IMR-90 (cell line): ENCODE measurements around the gene FGF2. TPM values are rescaled to one million over a fixed set of nuclear protein-coding genes. Genes with fewer than 3 reads are reported as not detected.

ENCODE experiments used
- ATAC-seq: fragments of 200-7000 bp; cut with Tn5 transposase; 2 replicates; pipeline ENCODE4 v1.9.1; 2020; ENCODE audit warnings: low read depth, mild to moderate bottlenecking, moderate library complexity
- BruUV-seq: library from RNA; stranded (reverse); fragments of 400-500 nt; replicated peaks from 2 replicates; lab custom pipeline; 2021; lab: Mats Ljungman, UMichigan
- CTCF ChIA-PET: fragments of 300-600 bp; formaldehyde crosslinking; extraction: SDS; loops from one replicate; lab custom pipeline; 2021; ENCODE audit warnings: antibody characterized with exemption; lab: Yijun Ruan, JAX
- POLR2A ChIA-PET: fragments of 300-600 bp; sonication (Branson Sonifier 250); formaldehyde crosslinking; loops from one replicate; lab custom pipeline; 2022; ENCODE audit warnings: antibody characterized with exemption; ENCODE audit not compliant: unreplicated experiment; lab: Charles Lee
- DNase-seq: peaks from one replicate; pipeline ENCODE4 v3.0.0; 2013
- H2AFZ ChIP-seq: replicated peaks from 2 replicates; pipeline ENCODE3; 2013; ENCODE audit warnings: low read length, mild to moderate bottlenecking; ENCODE audit not compliant: poor library complexity
- H2AK5ac ChIP-seq: 2 replicates; pipeline ENCODE4 v1.6.1; 2013; ENCODE audit warnings: low read depth, low read length, inconsistent platforms
- H2AK9ac ChIP-seq: replicated peaks from 2 replicates; pipeline ENCODE3; 2013; ENCODE audit warnings: mild to moderate bottlenecking, low read depth, low read length, moderate library complexity; ENCODE audit not compliant: poor library complexity
- H2BK120ac ChIP-seq: 2 replicates; pipeline ENCODE4 v1.6.1; 2013; ENCODE audit warnings: low read depth, low read length, inconsistent platforms
- H2BK15ac ChIP-seq: 3 replicates; pipeline ENCODE4 v1.6.1; 2013; ENCODE audit warnings: low read depth, low read length, inconsistent platforms
- H2BK20ac ChIP-seq: 2 replicates; pipeline ENCODE4 v1.6.1; 2013; ENCODE audit warnings: low read depth, mild to moderate bottlenecking, inconsistent platforms, low read length, moderate library complexity
- H2BK5ac ChIP-seq: 2 replicates; pipeline ENCODE4 v1.6.1; 2013; ENCODE audit warnings: mild to moderate bottlenecking, low read depth, low read length, inconsistent platforms; ENCODE audit not compliant: poor library complexity, severe bottlenecking
- H3K14ac ChIP-seq: replicated peaks from 2 replicates; pipeline ENCODE4 v1.6.1; 2013; ENCODE audit warnings: low read depth, low read length, inconsistent platforms
- H3K18ac ChIP-seq: 2 replicates; pipeline ENCODE4 v1.6.1; 2013; ENCODE audit warnings: low read depth, low read length, control low read depth
- H3K23ac ChIP-seq: 2 replicates; pipeline ENCODE4 v1.6.1; 2013; ENCODE audit warnings: low read depth, low read length, inconsistent platforms
- H3K27ac ChIP-seq: 2 replicates; pipeline ENCODE4 v1.5.1; 2013; ENCODE audit warnings: mild to moderate bottlenecking, control low read depth, low read length; ENCODE audit not compliant: insufficient read depth
- H3K27me3 ChIP-seq: 2 replicates; pipeline ENCODE4 v1.6.1; 2013; ENCODE audit warnings: low read length; ENCODE audit not compliant: control insufficient read depth, insufficient read depth
- H3K36me3 ChIP-seq: 2 replicates; pipeline ENCODE4 v1.6.1; 2013; ENCODE audit warnings: low read length, mixed read lengths; ENCODE audit not compliant: control insufficient read depth, insufficient read depth
- H3K4ac ChIP-seq: 2 replicates; pipeline ENCODE4 v1.6.1; 2013; ENCODE audit warnings: low read depth, low read length, inconsistent platforms
- H3K4me1 ChIP-seq: 2 replicates; pipeline ENCODE4 v1.6.1; 2013; ENCODE audit warnings: low read length, mixed read lengths; ENCODE audit not compliant: control insufficient read depth, insufficient read depth
- H3K4me2 ChIP-seq: 2 replicates; pipeline ENCODE4 v1.6.1; 2013; ENCODE audit warnings: low read depth, mild to moderate bottlenecking, control low read depth, low read length, moderate library complexity
- H3K4me3 ChIP-seq: 2 replicates; pipeline ENCODE4 v1.5.1; 2013; ENCODE audit warnings: low read depth, mild to moderate bottlenecking, control low read depth, low read length, moderate library complexity; ENCODE audit not compliant: insufficient read depth
- H3K56ac ChIP-seq: 2 replicates; pipeline ENCODE4 v1.6.1; 2013; ENCODE audit warnings: low read length, inconsistent platforms; ENCODE audit not compliant: insufficient read depth; ENCODE audit errors: extremely low read depth
- H3K79me1 ChIP-seq, 2 experiments: 2 replicates each; pipeline ENCODE4 v1.6.1; 2013; ENCODE audit warnings: low read length in 2 of 2, inconsistent platforms in 1 of 2, low read depth in 1 of 2
- H3K9ac ChIP-seq: 2 replicates; pipeline ENCODE4 v1.6.1; 2013; ENCODE audit warnings: low read depth, low read length, control low read depth
- H3K9me1 ChIP-seq: 2 replicates; pipeline ENCODE4 v1.6.1; 2013; ENCODE audit warnings: low read length, inconsistent platforms; ENCODE audit not compliant: insufficient read depth
- H3K9me3 ChIP-seq: 2 replicates; pipeline ENCODE4 v1.6.1; 2013; ENCODE audit warnings: low read length; ENCODE audit not compliant: control insufficient read depth, insufficient read depth
- H4K20me1 ChIP-seq: 2 replicates; pipeline ENCODE4 v1.6.1; 2013; ENCODE audit warnings: low read length, inconsistent platforms; ENCODE audit not compliant: insufficient read depth
- H4K5ac ChIP-seq: 2 replicates; pipeline ENCODE4 v1.6.1; 2013; ENCODE audit warnings: mild to moderate bottlenecking, low read depth, low read length, control low read depth
- H4K8ac ChIP-seq, 2 experiments: 2 replicates each; pipeline ENCODE4 v1.6.1; 2013; ENCODE audit warnings: low read depth in 2 of 2, low read length in 2 of 2, control low read depth in 1 of 2, inconsistent platforms in 1 of 2
- H4K91ac ChIP-seq: 2 replicates; pipeline ENCODE4 v1.6.1; 2013; ENCODE audit warnings: low read depth, low read length, inconsistent platforms; ENCODE audit not compliant: insufficient read depth
- BHLHE40 ChIP-seq: fragments of 150-350 bp; IDR thresholded peaks from 2 replicates; pipeline ENCODE4 v1.6.1; 2016; ENCODE audit warnings: mild to moderate bottlenecking, low read depth, low read length
- CEBPB ChIP-seq: IDR thresholded peaks from 2 replicates; pipeline ENCODE4 v1.6.1; 2012; ENCODE audit warnings: low read depth, low read length, improper control_type of control experiment
- CHD1 ChIP-seq: IDR thresholded peaks from 2 replicates; pipeline ENCODE4 v1.6.1; 2012; ENCODE audit warnings: low read depth, low read length, improper control_type of control experiment
- CTCF ChIP-seq: conservative IDR thresholded peaks from 2 replicates; pipeline ENCODE4 v1.5.1; 2012; ENCODE audit warnings: mild to moderate bottlenecking, low read depth, low read length, improper control_type of control experiment
- ELK1 ChIP-seq: fragments of 150-350 bp; IDR thresholded peaks from 2 replicates; pipeline ENCODE4 v1.6.1; 2016; ENCODE audit warnings: low read depth, mild to moderate bottlenecking, low read length, moderate library complexity, borderline replicate concordance
- FOS ChIP-seq: fragments of 150-350 bp; IDR thresholded peaks from 2 replicates; pipeline ENCODE4 v1.6.1; 2016; ENCODE audit warnings: low read depth, low read length
- MAFK ChIP-seq: IDR thresholded peaks from 2 replicates; pipeline ENCODE4 v1.6.1; 2012; ENCODE audit warnings: low read depth, low read length, improper control_type of control experiment
- MAZ ChIP-seq: IDR thresholded peaks from 2 replicates; pipeline ENCODE4 v1.6.1; 2012; ENCODE audit warnings: low read depth, mild to moderate bottlenecking, low read length, improper control_type of control experiment, moderate library complexity, borderline replicate concordance
- MXI1 ChIP-seq: IDR thresholded peaks from 2 replicates; pipeline ENCODE4 v1.6.1; 2012; ENCODE audit warnings: low read depth, mild to moderate bottlenecking, low read length, moderate library complexity, borderline replicate concordance
- NFE2L2 ChIP-seq: fragments of 150-350 bp; IDR thresholded peaks from 2 replicates; pipeline ENCODE4 v1.6.1; 2016; ENCODE audit warnings: low read depth, mild to moderate bottlenecking, low read length
- POLR2A ChIP-seq: IDR thresholded peaks from 2 replicates; pipeline ENCODE4 v1.6.1; 2012; ENCODE audit warnings: mild to moderate bottlenecking, low read depth, low read length
- RAD21 ChIP-seq: IDR thresholded peaks from 2 replicates; pipeline ENCODE4 v1.6.1; 2012; ENCODE audit warnings: low read length, improper control_type of control experiment
- RCOR1 ChIP-seq: IDR thresholded peaks from 2 replicates; pipeline ENCODE4 v1.6.1; 2012; ENCODE audit warnings: mild to moderate bottlenecking, low read length, improper control_type of control experiment; ENCODE audit not compliant: insufficient replicate concordance
- RFX5 ChIP-seq: IDR thresholded peaks from 2 replicates; pipeline ENCODE4 v1.8.0; 2012; ENCODE audit warnings: low read depth, mild to moderate bottlenecking, low read length, moderate library complexity
- SMC3 ChIP-seq: fragments of 150-350 bp; IDR thresholded peaks from 2 replicates; pipeline ENCODE4 v1.6.1; 2016; ENCODE audit warnings: low read depth, mild to moderate bottlenecking, antibody characterized with exemption, low read length, moderate library complexity
- WGBS, 2 experiments: methylation state at CpG; one replicate each; pipeline versions ENCODE4 v1.1.5 to v1.1.7; 2013; ENCODE audit warnings: missing lambda C conversion rate in 2 of 2; ENCODE audit not compliant: insufficient read length in 1 of 2; ENCODE audit errors: extremely low coverage in 2 of 2; 5-methylcytosine and 5-hydroxymethylcytosine counted together
- dilution Hi-C: fragments of 300-500 bp; cut with HindIII; formaldehyde crosslinking; loops from one replicate; pipeline ENCODE4 v1.14.3; 2018; ENCODE audit warnings: low sequenced_read_pairs; ENCODE audit not compliant: unreplicated experiment
- in situ Hi-C: fragments of 300-500 bp; cut with MboI; formaldehyde crosslinking; loops from 3 replicates; pipeline ENCODE4 v1.14.3; 2019; ENCODE audit warnings: low sequenced_read_pairs, inconsistent platforms, mixed read lengths
- intact Hi-C: fragments of 100-400 bp; cut with micrococcal nuclease; formaldehyde crosslinking; loops from 2 replicates; pipeline ENCODE4 v1.10.0; 2022
- polyA plus RNA-seq, 3 experiments: library from polyadenylated mRNA; depleted of rRNA; stranded (reverse); fragments of >200 nt; gene quantifications; 2 replicates each; pipeline ENCODE4 v1.2.3, GENCODE V29; 2012; ENCODE audit warnings: low replicate concordance in 1 of 3
- total RNA-seq: library from RNA; depleted of rRNA; stranded (reverse); fragments of >200 nt; gene quantifications from 2 replicates; pipeline ENCODE4 v1.2.3, GENCODE V29; 2012
- TF ChIP-seq, protein P1 (sequence below): fragments of 150-350 bp; IDR thresholded peaks from 2 replicates; pipeline ENCODE4 v1.6.1; 2017; ENCODE audit warnings: mild to moderate bottlenecking, antibody characterized with exemption, low read length, low read depth

Gene FGF2
- total and polyA plus RNA-seq, 2 of the 4 experiments (the other 2 are of a cell fraction) = 12.9 to 27.1 TPM

GRCh38 chr4:122806981-122807679 lies 19.5 kb upstream of the FGF2 start:
- H4K5ac ChIP-seq = peak overlapping the region; percentile 70; the same call in 1 of the 2 replicates
- no CpG with 5 or more reads among the region's 3 CpGs for WGBS, 2 experiments
- CTCF ChIA-PET = no interaction called here
- no peak overlapping the region for H2AK5ac ChIP-seq
- POLR2A ChIA-PET = no interaction called here
- no peak overlapping the region for H3K23ac ChIP-seq
- no peak overlapping the region for H3K14ac ChIP-seq
- dilution Hi-C loops = no loop called here
- no peak overlapping the region for H2AFZ ChIP-seq
- H3K36me3 ChIP-seq = no peaks in the 10 kb centered on the region
- no peaks in the 10 kb centered on the region for H3K9me3 ChIP-seq
- H2BK120ac ChIP-seq = no peak overlapping the region
- in situ Hi-C loops = no loop called here
- H3K27ac ChIP-seq = no peak overlapping the region
- peak overlapping the region; percentile 50; the same call in 1 of the 2 replicates for H3K18ac ChIP-seq
- no peak overlapping the region; a peak in 1 of 4 replicates for H4K8ac ChIP-seq
- H2BK15ac ChIP-seq = peak overlapping the region; percentile 6; the same call in 1 of the 3 replicates
- TF ChIP-seq MAZ (no peak), SMC3 (no peak), NFE2L2 (no peak), RCOR1 (no peak), MAFK (no peak), CTCF (no peak), MXI1 (no peak), ELK1 (no peak), BHLHE40 (no peak), FOS (no peak), CEBPB (no peak), RAD21 (no peak), CHD1 (no peak), RFX5 (no peak), POLR2A (no peak)
- TF ChIP-seq, protein P1, sequence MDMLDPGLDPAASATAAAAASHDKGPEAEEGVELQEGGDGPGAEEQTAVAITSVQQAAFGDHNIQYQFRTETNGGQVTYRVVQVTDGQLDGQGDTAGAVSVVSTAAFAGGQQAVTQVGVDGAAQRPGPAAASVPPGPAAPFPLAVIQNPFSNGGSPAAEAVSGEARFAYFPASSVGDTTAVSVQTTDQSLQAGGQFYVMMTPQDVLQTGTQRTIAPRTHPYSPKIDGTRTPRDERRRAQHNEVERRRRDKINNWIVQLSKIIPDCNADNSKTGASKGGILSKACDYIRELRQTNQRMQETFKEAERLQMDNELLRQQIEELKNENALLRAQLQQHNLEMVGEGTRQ = no peak
- no peak overlapping the region for H3K4ac ChIP-seq
- BruUV-seq = no TSS peak
- intact Hi-C loops = no loop called here
- no peaks in the 10 kb centered on the region for H4K20me1 ChIP-seq
- H3K4me1 ChIP-seq = peaks cover 3% of the 10 kb centered on the region
- H3K79me1 ChIP-seq = no peaks in the 10 kb centered on the region
- no peaks in the 10 kb centered on the region for H3K9me1 ChIP-seq
- no peak overlapping the region for H3K9ac ChIP-seq
- no peak overlapping the region for H4K91ac ChIP-seq
- ATAC-seq (no peak), DNase-seq (peak; percentile 65)
- H3K56ac ChIP-seq = no peak overlapping the region
- no peak overlapping the region for H2AK9ac ChIP-seq
- no peaks in the 10 kb centered on the region for H3K27me3 ChIP-seq
- H2BK20ac ChIP-seq = no peak overlapping the region
- H3K4me2 ChIP-seq = no peak overlapping the region
- peak overlapping the region; percentile 5 for H2BK5ac ChIP-seq
- no peak overlapping the region for H3K4me3 ChIP-seq
